Hippocampal formation (tissue), 2 donors: Measurements from ENCODE around the gene IRAK3.
"Not testable (repeated sequence)": the region's sequence is repeated elsewhere in the genome, so short reads cannot be mapped to it uniquely, and the experiment has no call there.

ENCODE experiments used
- DNase-seq, 2 donors: peaks; one replicate each; lab custom pipeline; 2025; lab: John Stamatoyannopoulos, UW

IRAK3 gene

DNA sequence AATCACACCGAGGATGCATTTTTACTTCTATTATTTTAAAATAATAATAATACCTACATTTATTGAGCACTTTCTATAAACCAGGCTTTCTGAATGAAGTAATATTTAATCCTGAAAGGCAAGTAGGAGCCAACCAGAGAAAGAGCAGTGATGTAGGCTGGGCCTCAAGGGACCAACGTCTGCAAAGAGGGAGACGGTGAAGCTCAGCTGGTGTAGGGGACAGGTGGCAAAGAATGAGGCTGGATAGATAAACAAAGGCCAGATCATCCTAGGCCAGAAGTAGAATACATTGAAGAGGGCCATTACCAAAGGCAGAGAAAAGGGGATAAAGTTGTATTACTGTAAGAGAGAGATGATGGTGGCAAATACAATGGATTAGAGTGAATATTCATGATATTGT is 18.4 kb upstream of the IRAK3 start:
- no peak for DNase-seq

GRCh38 chr12:66174391-66175325 is 14.4 kb upstream of the IRAK3 start:
- not testable (repeated sequence) for DNase-seq

DNA sequence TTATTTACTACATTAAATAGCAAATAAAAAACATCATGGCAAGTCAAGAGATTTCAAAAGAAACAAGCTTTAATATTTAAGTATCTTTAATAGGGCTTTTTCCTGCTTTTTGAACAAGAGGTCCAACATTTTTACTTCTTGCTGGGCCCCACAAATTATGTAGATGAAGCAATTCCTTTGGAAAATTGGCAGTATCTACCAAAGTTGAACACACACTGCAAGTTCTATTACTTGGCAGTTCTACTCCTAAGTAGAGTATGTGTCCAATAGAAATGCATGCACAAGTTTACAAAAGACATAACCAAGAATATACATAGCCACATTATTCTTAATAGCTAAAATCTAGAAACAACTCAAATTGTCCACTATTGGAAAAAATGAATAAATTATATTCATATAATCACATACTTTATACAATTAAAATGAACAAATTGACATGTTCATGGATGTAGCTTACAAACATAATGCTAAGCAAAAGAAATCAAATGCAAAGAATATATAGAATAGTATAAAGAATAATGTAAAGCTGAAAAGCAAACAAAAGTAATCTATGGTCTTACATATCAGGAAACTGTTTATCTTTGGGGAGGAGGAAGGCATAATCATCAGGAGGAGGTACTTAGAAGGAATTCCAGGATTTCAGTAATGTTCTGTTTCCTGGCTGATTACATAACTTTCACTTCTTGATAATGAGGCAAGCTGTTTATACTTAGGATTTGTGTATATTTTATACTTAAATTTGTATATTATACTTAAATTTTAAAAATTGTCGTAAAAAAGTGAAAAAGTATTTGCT is 12.7 kb upstream of the IRAK3 start:
- no peak for DNase-seq

DNA sequence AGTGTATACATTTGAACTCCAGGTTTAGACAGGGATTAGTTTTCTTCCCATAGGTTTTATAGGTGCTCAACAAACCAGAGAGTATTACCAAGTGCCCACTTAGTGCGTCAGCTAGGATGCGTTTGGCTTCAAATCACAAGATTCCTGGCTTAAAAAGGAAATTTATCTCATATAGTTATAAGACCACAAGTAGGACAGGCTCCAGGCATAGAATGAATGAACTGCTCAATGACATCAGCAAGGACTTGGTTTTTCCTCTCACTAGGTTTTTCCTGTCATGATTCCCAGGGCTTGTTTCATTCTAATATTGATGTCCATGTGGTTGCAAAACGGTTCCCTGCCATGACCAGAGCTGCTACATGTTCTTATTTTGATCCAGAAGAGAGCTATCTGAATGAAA is 6.1 kb upstream of the IRAK3 start:
- no peak for DNase-seq

DNA sequence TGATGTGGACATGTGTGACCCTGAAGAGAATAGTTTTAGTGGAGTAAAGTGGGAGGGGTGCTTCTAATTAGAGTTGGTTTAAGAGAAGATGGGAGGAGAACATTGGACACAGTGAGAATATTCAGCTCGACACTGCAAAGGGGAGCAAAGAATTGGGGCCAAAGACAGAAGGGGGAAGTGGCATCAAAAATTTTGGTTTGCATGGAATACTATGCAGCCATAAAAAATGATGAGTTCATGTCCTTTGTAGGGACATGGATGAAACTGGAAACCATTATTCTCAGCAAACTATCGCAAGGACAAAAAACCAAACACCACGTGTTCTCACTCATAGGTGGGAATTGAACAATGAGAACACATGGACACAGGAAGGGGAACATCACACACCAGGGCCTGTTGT is 4.2 kb upstream of the IRAK3 start:
- not testable (repeated sequence) for DNase-seq

DNA sequence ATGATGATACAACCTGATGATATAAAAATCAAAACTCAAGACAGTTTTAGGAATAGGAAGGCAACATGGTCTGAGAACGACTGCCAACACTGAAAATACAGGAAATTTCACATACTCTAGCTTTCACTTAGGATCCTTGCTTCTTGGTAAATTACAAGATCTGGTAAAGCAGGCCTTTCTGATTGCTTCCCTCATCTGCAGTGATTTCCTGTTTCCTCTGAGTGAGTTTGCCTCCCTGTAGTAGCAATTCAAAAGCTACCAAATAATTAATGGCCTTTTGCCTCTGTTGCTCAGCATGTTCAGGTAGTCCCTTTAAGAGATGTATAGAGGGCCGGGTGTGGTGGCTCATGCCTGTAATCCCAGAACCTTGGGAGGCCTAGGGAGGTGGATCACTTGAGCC is 2.0 kb upstream of the IRAK3 start:
- DNase-seq = no peak

GRCh38 chr12:66187821-66188220 is 1.2 kb upstream of the IRAK3 start:
- no peak for DNase-seq

GRCh38 chr12:66189486-66189843 is 451 bp downstream of the IRAK3 start:
- no peak for DNase-seq

DNA sequence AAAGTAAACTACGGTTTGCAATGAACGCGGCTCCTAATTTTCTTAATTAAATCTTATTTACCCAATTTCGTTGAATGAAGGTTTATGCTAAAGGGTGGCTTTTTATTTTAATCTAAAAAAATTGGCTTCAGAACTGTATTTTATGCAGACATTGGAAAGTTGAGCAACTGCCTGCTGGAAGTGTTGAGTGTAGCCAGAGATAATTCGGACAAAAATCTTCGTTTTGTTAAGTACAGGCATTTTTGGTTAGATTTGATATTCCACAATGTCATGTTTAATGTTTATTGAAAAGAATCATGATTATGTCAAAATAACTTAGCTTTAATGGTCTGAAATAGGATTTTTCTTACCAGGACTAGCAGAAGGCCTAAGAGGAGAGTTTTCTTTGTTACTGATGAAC is 875 bp downstream of the IRAK3 start:
- no peak for DNase-seq

GRCh38 chr12:66190519-66191370 is 1.7 kb downstream of the IRAK3 start:
- no peak for DNase-seq

- no peak for DNase-seq
These were observed 2.6 kb downstream of the IRAK3 start for GRCh38 chr12:66191547-66192126.

GRCh38 chr12:66194122-66194521 is 5.1 kb downstream of the IRAK3 start:
- DNase-seq = no peak

- DNase-seq = no peak
These were observed 6.2 kb downstream of the IRAK3 start for GRCh38 chr12:66195242-66195641.

DNA sequence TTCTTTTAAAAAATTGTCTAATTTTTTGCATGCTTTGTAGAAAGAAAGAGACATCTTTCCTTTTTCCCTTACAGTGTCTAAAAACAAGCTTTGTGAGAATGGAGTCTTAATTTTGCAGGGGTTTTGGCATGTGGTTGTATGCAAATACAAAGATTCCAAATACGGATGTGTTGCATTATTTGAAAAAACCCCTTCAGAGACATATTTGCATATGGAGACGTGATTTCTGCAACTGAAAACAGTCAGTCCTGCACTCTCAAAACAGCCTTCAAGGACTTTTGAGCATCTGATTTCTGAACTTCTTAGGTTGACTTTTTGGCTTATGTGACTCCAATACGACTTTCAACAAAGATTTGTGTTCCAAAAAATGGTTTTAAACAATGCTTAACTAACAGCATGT is 7.8 kb downstream of the IRAK3 start:
- DNase-seq = no peak

DNA sequence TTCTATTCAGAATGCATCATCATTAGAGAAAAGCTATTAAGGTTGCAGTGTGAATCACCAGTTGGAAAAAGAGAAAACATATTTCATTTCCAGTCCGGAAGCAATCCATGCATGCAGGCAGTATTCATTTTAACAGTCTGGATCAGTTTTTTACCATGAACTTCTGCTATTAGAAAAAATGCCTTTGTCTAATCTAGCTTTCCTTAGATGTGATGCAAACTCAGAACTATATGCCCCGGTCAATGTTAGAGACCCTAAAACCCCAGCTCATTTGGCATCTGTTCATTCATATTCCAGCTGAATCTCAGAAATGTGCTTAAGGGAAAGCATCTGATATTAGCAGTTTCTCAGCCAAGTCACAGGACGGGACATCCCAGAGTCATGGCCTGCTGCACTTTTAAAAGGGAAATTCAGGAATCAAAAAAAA is 8.5 kb downstream of the IRAK3 start:
- DNase-seq = no peak

DNA sequence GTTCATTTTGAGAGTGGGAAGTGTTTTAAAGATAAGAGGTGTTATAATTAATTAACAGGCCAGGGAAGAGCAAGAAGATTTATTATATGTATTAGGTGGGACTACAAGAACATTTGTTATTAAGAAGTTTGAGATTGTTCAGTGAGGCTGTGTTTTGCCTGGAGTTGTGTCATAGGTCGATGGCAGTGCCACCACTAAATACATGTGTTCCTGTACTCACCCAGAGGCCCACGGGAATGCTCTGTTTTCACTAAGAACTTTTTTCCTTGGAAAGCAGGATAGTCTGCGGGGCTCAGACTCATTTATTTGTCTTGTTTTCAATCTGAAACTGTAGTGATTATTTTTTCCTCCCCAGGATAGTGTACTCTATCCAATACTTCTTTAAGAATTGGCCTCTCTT is 10.1 kb downstream of the IRAK3 start:
- DNase-seq = no peak

DNA sequence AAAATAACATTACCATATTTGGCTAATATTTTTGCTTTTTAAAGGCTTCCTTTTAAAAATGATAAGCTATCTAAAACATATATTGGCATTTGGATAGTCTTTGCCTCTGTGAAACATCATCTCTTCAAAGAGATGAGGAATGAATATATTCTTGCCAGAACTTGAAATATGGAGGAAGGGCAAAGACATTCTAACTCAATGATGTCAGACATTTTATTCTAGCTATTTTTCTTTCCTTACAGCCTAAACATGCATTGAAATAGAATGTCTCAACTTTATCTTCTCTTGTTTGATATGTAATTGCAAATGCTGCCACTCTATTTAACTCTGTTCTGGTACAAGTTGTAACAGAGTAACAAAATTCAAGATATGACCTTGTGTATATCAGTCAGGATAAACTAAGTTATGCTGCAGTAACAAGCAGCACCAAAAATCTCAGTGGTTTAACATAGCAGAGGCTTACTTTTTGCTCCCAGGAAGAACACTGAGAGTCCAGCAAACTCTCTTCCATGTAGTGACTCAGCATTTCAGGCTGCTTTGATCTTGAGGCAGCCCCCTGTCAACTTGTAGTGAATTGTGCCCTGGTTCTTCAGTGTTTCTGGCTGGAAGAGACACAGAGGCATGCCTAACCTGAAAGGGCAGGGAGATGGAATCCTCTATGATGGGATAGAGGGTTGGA is 11.0 kb downstream of the IRAK3 start:
- no peak for DNase-seq

DNA sequence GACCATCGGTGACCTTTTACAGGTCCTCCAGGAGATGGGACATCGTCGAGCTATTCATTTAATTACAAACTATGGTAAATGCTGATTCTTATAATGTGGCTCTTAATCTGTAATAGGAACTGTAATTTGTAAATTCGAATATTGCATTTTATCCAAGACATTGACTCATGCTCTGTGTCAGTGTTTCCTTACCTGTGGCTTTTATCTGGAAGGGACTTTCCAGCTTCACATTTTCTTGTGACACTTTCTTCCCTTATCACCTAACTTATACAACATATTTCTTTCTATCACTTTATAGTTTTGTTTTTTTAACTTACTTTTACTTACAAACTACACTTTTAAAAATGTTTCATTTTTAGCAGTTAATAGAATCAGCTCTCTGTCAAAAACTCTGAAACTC is 14.8 kb downstream of the IRAK3 start:
- DNase-seq = no peak

DNA sequence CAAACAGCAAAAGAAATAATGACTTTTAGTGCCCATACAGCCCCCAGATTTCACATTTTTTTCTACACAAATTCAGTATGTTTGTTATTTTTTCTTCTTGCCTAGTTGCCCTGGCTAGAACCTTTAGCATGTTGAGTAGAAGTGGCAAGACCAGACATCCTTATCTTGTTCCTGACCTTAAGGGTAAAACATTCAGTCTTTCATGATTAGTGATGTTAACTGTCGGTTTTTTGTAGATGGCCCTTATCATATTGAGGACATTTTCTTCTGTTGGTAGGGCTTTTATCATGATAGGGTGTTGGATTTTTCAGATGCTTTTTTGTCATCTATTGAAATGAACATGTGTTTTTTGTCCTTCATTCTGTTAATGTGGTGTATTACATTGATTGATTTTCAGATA is 17.1 kb downstream of the IRAK3 start:
- no peak for DNase-seq

GRCh38 chr12:66210840-66211239 is 21.8 kb downstream of the IRAK3 start:
- DNase-seq = no peak

DNA sequence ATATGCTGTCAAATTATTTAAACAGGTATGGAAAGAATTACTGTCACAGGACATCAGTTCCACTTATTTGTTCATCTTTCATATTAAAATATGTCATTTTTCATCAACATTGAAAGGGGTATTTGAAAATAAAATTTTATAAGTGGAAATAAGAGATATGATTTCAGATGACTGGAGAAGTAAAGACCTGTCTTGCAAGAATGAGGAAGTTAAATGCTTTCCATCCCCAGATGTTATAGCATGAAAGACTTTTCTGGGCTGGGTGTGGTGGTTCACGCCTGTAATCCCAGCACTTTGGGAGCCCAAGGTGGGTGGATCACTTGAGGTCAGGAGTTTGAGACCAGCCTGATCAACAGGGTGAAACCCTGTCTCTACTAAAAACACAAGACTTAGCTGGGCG is 22.6 kb downstream of the IRAK3 start:
- DNase-seq = not testable (repeated sequence)
